CD1c-positive myeloid dendritic cell (primary cell): ENCODE data around the gene GRPR.

Source experiments
- DNase-seq: peaks from one replicate; pipeline ENCODE4 v3.0.0-alpha.2; 2016; ENCODE audit errors: extremely low spot score

Gene GRPR

DNA sequence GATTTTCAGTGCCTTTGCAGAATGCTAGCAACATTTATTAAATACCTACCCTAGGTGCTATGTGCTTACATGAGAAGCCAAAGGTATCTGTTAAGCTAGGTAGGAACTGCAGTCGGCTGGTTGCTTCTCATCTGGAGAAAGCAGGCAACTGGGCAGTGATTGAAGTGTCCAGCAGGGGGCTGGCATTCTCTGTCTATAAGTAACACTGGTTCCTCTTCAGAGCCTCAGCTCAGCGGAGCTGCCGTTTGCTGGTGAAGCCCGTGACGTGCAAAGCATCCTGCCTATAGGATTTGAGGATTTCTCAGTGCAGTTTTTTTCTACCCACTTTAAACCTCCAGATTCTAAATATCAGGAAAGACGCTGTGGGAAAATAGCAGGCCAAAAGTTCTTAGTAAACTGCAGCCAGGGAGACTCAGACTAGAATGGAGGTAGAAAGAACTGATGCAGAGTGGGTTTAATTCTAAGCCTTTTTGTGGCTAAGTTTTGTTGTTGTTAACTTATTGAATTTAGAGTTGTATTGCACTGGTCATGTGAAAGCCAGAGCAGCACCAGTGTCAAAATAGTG lies at the start of gene GRPR:
Gene GRPR, plus strand, starts transcription at position 344 of the 565 bp plus-strand sequence. CDS start 389 bp downstream, outside the sequence.
- DNase-seq = peak; percentile 70

DNA sequence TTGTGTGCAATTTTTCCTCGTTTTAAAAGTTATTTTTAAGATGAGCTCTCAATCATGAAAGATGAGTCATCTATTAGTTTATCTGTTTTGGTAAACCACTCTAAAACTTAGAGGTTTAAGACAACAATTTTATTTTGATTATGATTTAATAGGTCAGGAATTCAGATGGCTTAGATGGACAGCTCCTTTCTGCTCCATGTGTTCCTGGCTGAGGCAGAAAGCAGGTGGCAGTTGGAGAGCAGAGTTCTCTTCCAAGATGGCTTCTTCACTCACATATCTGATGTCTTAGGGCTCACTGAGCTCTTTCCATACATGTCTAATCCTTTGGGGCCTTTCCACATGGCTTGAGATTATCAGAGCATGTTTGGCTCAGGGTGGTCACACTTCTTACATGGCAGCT lies 48.3 kb upstream of the GRPR start:
- no peak for DNase-seq

DNA sequence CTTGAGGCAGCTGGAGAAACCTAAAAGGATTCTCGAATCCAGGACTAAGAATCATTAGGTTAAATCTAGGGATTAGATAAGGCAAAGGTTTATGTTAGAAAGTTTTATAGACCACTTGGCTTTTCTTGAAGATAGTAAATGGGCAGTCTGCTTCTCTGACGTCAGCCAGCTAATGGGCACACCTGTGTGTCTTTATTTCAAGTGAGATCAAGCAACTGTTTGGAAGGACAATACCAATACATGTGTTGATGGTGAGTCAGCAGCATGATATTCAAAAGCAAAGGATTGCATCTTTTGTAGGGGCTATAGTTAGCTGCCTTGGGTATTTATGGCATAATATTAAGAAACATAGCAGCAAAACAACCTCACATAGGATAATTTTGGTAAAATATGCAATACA lies 46.5 kb upstream of the GRPR start:
- no peak for DNase-seq

DNA sequence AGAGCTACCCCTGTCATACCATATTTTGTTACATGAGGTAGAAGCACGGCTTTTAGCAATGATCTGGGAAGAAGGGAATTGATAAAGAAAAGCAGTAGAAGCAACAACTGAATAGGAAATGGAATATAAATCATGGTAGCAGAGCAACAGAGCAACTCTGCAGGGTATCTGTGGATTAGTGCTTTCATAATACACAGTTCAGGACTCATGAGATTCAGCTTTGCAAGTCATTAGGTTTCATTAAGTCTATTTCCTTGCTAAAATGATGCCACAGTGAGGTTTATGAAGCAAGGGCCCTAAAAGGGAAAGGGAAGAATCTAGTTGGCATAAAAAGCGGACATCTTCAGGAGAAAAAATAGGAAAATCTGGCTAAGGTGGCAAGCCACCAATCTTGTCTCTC lies 45.6 kb upstream of the GRPR start:
- DNase-seq = no peak

DNA sequence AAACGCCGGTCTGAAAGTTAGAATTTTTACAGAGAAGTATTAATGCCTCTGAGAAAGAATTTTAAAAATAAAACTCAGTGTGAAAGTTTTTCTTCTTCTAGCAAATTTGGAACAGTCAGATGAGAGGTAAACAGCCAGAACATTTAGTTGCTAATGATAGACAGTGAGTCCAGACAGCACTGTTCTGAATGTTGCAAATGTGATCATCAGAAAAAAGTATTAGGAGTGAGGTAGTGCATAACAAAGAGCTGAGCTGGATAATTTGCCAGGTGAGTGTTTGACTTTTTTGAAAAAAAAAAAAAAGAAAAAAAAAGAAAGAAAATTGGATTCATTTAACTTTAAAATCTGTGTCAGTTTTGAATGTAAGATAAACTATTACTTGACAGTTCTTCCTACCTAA lies 42.0 kb upstream of the GRPR start:
- no peak for DNase-seq

DNA sequence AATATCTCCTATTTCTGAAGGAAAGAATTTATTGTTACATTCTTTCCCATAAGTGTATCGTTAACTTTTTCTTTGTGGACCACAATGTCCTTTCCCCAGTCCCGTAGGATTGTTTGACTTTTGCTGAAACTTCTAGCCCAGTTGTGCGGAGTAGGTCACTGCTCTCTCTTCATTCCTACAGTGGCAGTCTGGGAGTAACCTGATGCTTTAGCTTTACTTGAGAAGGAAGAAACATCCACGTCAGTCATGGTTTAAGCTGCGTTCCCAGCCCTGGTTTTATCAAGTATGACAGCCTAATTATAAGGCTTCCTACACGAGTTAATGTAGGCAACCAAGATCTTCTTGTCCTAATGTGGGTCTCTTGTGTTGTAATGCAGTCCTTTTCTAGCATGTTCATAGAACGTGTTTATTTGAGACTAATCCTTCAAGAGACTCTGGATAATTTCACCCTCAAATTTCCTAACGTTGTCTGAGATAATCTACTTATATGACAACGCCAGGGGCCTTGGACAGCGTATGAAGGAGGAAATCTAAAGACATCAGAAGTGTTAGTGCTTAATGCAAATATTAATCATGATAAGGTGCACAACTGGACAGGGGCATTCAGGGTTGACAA lies 40.8 kb upstream of the GRPR start:
- no peak for DNase-seq

DNA sequence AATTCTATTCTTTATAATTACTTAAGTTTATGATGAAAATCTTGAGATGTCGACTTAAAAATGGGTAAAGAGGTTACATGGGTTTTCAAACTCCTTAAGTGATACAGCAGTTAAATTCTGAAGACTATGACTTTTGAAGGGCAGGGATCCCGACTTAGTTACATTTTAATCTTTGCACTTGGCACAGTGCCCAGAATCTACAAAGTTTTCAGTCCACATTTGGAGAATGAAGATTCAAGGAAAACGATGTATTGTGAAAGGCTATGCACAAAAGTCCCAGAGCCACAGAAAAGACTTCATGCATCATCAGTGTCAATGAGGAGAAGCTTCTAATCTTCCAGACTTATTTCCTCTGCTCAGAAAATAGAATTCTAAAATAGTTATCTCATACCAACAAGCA lies 36.3 kb upstream of the GRPR start:
- no peak for DNase-seq

DNA sequence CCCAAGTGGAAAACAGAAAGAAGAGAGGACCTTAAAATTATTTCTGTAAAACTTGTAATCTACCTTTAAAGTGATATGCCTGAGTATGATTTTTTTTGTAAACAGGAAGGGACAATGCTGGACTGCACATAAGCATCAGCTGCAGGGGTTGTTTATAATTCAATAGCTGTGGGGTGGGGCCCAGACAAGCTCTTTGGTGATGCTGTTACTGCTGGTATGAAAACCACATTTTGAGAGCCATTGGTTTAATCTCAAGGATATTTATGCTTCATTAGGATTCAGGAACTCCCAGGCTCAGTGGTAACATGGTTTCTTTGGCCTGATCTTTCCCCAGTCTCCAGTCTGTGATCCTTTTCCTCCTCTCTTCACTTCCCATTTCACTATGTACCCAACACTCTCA lies 34.3 kb upstream of the GRPR start:
- no peak for DNase-seq

DNA sequence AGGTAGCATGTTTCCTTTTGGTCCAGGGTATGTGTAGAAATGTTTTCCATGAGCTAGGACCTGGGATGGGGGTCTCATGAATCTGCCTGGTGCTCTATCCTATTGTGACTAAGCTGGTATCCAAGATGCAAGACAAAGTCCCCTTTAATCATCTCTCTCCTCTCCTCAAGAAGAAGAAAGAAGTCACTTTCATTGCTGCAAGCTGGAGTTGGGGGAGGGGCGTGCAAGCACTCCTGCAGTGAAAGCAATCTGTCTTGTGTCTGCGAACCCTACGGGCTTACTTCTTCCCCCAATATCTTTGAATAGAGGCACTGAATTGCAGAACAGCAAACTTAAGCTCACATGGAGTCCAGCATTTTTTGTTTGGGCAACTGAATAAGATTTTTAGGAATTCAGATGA lies 27.2 kb upstream of the GRPR start:
- DNase-seq = no peak

DNA sequence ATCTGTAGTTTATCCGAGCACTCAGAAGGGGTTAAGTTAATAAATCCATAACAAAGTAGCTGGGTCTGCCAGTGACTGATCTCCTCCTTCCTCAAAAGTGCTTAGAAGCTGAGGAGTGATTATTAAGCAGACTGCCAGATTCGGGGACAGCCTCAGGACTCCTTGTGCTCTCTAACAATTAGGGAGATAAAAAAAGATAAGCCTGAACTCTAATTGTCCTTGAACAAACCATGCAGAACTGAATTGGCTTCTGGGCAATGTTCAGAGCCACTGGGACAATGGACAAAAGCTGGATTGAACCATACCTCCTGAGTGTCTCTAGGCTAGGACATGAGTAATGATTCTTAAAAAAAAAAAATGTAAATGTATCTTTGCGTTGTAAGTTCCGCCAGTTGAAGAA lies 22.7 kb upstream of the GRPR start:
- DNase-seq = no peak

DNA sequence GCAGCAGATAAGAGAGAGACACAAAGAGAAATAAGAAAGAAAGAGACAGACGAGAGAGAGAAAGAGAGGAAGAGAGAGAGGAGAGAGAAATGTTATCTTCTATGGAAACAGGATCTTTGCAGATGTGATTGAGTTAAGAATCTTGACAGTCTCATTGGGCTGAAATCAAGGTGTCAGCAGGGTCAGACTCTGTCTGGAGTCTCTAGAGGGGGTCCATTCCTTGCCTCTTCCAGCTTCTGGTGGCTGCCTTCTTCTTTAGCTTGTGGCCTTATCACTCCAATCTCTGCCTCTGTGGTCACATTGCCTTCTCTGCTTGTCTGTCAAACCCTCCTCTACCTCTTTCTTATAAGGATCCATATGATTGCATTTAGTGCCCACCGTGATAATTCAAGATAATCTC lies 21.8 kb upstream of the GRPR start:
- no peak for DNase-seq

DNA sequence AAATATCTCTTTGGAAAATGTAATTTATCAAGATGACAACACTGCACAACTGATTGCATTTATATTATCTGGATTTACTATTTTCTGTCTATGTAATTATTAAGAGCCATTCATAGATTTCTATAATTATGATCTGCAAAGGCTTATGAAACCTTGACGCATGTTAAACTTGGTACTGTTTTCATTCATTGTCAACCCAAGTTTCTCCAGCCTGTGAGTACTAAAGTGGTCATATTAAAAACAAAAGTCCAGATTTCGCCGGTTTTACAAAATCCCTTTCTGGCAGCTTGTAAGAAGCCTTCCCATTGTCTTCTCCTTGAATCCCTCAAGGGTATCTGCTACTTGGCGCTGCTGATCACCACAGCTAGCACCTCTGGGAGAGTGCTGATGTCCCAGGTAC lies 19.7 kb upstream of the GRPR start:
- DNase-seq = no peak

DNA sequence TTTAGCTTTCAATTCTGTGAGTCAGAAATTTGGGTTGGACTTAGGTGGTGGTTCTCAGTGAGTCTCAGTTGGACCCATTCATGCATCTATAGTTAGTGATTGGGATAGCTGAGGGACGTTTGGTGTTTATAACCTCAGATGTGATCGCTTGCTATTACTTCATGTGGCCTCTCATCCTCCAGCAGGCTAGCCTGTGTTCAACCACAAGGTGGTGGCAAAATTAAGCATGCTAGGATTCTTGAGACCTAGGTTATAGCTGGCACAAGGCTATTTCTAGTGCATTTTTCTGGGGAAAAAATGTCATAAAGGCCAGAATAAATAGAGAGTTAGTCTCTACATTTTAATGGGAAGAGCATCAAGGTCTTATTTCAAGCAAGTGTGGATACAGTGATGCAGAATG lies 10.9 kb upstream of the GRPR start:
- no peak for DNase-seq

DNA sequence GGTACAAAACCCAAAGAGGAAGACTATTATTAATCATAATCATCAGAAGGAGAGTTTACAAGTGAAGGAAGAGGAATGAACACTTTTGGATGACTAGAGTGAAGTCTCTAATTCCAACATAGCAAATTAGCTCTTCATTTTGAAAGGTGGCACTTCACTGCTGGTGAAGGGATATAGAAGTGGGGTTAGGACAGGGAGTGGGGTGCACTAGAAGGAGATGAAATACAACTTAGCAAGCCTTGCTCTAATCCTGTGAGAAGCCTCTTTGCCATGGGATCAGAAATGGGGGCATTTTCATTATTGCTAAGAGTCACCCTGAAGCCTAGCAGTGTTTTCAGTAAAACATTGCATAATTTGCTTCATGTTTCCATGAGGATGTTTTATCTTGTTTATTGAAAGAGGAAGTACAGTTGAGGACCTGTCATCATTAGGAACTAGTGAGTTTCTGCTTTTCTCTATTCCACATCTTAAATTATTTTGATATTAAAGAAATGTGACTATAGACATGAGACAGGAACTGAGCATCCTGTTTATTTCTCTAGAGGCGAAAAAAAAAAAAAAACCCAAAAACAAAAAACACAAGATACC lies 9.3 kb upstream of the GRPR start:
- DNase-seq = peak; percentile 78

DNA sequence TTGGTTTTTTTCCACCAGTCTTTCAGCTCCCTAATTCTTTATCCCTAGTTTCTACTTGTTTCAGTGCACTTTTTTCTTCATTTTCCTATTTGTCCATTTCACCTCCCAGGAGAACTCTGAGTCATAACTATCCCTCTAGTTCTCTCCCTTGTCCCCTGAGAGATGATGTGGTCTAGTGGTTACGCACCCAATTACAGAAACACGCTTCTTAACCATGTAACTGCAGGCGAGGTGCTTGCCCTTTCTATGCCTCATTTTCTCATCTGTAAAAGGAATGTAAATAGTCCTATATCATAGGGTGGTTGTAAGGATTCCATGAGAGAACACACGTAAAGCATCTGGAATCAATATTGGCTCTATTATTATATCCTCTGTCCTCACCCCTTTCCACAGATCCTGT lies 8.8 kb upstream of the GRPR start:
- peak; percentile 10 for DNase-seq

DNA sequence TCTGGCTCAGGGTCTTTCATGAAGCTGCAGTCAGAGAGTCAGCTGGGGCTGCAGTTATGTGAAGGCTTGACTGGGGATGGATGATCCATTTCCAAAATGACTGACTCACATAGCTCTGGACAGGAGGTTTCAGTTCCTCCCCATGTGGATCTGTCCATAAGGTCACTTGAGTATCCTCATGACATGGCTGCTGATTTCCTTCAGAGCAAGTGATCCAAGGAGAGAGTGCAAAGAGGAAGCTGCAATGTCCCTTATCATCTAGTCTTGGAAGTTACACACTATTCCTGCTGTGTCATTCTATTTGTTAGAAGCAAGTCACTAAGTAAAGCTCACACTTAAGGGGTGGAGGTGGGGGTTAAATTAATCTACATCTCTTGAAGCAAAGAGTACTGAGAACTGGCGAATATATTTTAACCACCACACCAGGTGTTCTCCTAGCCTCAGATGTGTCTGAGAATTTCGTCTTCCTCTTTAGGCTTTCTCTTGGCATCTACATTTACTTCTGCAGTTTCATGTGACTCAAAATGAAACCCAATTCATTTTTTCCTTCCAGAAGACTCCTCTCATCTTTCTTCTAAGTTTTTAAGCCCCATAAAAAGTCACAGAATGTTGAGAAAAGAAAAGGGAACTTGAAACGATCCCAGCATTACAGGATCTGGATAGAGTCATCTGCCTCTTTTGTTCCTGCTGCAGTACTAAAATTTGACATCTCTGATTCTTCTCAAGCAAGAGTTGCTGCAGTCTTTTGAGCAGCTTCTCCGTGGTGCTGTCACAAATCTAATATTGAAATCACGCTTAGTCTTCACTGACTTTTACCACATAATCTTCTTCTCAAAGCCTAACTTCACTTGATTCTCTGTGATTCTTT lies 3.8 kb upstream of the GRPR start:
- peak; percentile 74 for DNase-seq

DNA sequence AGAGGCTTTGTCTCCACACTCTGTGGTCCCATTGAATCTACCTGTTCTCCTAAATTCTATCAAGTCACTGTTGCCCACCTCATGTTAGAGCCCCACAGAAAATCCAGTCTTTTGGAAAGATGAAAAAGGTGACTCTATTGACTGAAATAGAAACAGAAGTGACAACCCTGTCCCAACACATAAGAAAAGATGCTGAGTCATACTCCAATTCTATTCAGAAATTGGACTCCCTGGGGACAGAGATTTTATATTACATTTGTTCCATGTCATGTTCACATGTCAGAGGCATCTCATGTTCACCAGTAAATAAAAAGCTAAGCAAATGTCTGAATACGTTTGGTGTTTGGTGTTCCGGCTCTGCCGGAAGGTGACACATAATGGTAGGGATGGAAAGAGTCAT lies 2.9 kb upstream of the GRPR start:
- no peak for DNase-seq

DNA sequence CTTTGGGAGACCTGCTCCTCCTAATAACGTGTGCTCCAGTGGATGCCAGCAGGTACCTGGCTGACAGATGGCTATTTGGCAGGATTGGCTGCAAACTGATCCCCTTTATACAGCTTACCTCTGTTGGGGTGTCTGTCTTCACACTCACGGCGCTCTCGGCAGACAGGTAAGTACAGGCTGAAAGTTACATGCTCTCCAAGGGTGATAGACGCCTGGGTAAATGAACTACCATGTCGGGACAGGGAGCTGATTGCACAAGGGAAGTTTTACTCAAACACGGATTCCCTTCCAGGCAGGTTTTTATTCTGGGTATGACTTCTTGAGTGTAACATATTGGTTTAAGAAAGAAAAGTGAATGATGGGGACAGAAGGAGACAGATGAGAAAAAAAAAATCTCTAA lies 836 bp downstream of the GRPR start:
- DNase-seq = no peak

DNA sequence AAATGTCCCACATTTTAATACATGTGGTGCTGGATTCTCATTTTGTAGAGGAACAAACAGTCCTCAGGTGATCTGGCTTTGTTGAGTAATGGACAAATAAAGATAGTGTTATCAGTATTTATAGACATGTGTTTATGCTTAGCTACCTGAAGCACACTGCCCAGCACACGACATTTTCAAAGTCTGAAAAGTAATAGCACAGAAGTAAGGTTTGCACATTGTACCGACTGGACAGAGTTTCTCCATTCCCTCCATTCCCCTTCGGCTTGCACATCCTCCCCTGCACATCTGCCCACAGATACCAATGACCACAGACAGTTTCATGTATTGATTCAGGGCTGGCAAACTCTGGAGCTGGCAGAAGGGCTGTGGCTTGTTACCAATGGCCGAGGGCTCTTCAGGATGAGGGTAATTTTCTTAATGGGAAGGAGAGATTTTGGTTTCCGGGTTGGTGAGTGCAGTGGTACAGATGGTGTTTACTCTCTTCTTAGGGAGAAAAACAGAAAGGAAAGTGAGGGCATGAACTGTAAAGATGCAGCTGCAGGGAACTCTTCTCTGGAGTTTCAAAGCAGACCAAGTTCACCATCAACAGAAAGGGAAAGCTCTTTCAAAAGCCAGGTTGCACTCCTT lies 2.3 kb downstream of the GRPR start:
- no peak for DNase-seq

DNA sequence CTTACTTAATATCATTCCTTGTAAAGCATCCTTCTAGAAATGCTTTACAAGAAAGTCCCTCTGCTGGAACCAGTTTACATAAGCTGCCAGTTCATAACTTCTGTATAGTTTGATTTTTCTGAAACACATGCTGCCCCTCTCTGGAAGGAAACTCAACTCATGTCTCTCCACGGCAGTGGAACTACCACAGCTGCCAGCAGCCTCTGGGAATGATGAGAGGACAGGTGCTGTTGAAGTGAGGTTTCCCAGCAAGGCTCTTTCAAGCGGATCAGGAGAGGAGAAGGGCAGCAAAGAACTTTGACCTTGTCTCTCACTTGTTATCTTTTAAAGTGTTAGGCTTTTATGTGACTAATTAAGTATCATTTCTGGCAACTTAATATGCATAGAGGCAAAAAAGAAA lies 7.3 kb downstream of the GRPR start:
- no peak for DNase-seq

DNA sequence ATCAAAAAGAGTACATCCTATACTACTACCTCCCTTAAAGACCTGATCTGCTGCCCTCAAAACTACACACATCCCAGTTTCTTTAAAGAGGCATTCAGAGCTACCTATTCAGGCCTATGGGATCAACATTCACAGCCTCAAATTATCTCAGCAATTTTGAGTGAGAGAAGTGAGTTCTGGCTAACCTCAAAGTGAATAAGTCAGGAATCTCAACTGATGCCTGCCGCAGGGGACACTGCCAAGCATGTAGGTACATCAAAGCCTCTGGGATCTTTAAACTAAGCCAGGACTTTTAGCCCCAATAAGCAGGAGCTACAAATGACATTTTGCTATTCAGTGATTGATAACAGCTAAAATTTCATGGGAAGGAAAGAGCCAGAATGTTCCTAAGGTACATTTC lies 11.6 kb downstream of the GRPR start:
- DNase-seq = no peak

DNA sequence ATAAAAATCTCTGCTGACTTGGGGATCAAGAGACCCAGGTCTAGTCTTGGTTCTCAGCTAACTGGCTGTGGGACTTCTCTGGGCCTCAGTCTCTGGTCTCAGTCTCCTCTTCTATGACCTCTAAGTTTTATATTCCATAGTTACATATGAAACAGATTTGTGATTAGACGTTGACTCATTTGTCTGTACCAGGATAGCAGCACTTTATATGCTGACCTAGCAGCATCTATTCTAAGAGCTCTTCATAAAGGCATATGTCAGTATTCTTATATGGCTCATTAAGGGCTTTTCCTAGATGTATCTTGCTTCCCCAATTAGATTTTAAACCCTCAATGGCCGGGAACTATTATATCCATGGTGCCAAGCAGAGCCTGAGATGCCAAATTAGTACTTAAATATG lies 12.7 kb downstream of the GRPR start:
- DNase-seq = no peak
